Hematopoietic multipotent progenitor cell treated with erythropoietin and hydrocortisone succinate and interleukin-3 and kit ligand, for 8 days (in vitro differentiated cells): Measurements from ENCODE around the gene RNF213.
A peak's percentile ranks its signal among the peaks of the same experiment; 100 is the strongest.

Source experiments
- DNase-seq: peaks from one replicate; pipeline ENCODE4 v3.0.0-alpha.2; 2015

Gene RNF213

GRCh38 chr17:80354336-80354735 lies 93.7 kb downstream of the RNF213 start:
- DNase-seq = no peak

GRCh38 chr17:80356231-80356856 lies 95.7 kb downstream of the RNF213 start:
- DNase-seq = no peak

GRCh38 chr17:80358131-80358530 lies 97.5 kb downstream of the RNF213 start:
- DNase-seq = no peak

- no peak for DNase-seq
Measured at GRCh38 chr17:80358861-80359260, 98.2 kb downstream of the RNF213 start.

- DNase-seq = no peak
Measured at GRCh38 chr17:80359422-80360110, 98.9 kb downstream of the RNF213 start.

GRCh38 chr17:80360396-80360795 lies 99.7 kb downstream of the RNF213 start:
- no peak for DNase-seq

- DNase-seq = peak; percentile 26
Measured at GRCh38 chr17:80361495-80362220, 101.0 kb downstream of the RNF213 start.

GRCh38 chr17:80362428-80363119 lies 101.9 kb downstream of the RNF213 start:
- DNase-seq = no peak

- DNase-seq = no peak
Measured at GRCh38 chr17:80363120-80363515, 102.5 kb downstream of the RNF213 start.

GRCh38 chr17:80363518-80364090 lies 103.0 kb downstream of the RNF213 start:
- DNase-seq = no peak

GRCh38 chr17:80364091-80364691 lies 103.5 kb downstream of the RNF213 start:
- peak; percentile 29 for DNase-seq

- DNase-seq = no peak
Measured at GRCh38 chr17:80365001-80365965, 104.6 kb downstream of the RNF213 start.

GRCh38 chr17:80365983-80366382 lies 105.3 kb downstream of the RNF213 start:
- DNase-seq = no peak

- DNase-seq = no peak
Measured at GRCh38 chr17:80367503-80367902, 106.9 kb downstream of the RNF213 start.

GRCh38 chr17:80371196-80371595 lies 110.5 kb downstream of the RNF213 start:
- no peak for DNase-seq

- no peak for DNase-seq
Measured at GRCh38 chr17:80372456-80372855, 111.8 kb downstream of the RNF213 start.

- DNase-seq = no peak
Measured at GRCh38 chr17:80372922-80373570, 112.4 kb downstream of the RNF213 start.

- no peak for DNase-seq
Measured at GRCh38 chr17:80374039-80374731, 113.5 kb downstream of the RNF213 start.

GRCh38 chr17:80374732-80375585 lies 114.3 kb downstream of the RNF213 start:
- no peak for DNase-seq
